GM12892 (cell line): ENCODE measurements around the gene CRB2.
"Not testable (repeated sequence)": the region's sequence is repeated elsewhere in the genome, so short reads cannot be mapped to it uniquely, and the experiment has no call there.

ENCODE experiments used
- DNase-seq: peaks from one replicate; pipeline ENCODE4 v3.0.0; 2011; ENCODE audit not compliant: insufficient read length
- FAIRE-seq: peaks from 2 replicates; lab custom pipeline; 2011; peaks lifted over from hg19 to GRCh38; lab: Jason Lieb, UNC
- POLR2A ChIP-seq: IDR thresholded peaks from 2 replicates; pipeline ENCODE4 v1.6.1; 2011; ENCODE audit warnings: low read depth, low read length, control low read depth
- POLR2AphosphoS5 ChIP-seq: IDR thresholded peaks from 2 replicates; pipeline ENCODE4 v1.6.1; 2011; ENCODE audit warnings: low read depth, low read length, control low read depth
- TAF1 ChIP-seq: IDR thresholded peaks from 2 replicates; pipeline ENCODE4 v1.6.1; 2011; ENCODE audit warnings: low read depth, mild to moderate bottlenecking, control low read depth, low read length, borderline replicate concordance

The CRB2 gene

GRCh38 chr9:123331346-123332060, 24.5 kb upstream of the CRB2 start:
- DNase-seq (no peak), FAIRE-seq (no peak)
- TF ChIP-seq POLR2AphosphoS5, result no peak
- TF ChIP-seq TAF1, result no peak
- TF ChIP-seq POLR2A, result no peak

DNA sequence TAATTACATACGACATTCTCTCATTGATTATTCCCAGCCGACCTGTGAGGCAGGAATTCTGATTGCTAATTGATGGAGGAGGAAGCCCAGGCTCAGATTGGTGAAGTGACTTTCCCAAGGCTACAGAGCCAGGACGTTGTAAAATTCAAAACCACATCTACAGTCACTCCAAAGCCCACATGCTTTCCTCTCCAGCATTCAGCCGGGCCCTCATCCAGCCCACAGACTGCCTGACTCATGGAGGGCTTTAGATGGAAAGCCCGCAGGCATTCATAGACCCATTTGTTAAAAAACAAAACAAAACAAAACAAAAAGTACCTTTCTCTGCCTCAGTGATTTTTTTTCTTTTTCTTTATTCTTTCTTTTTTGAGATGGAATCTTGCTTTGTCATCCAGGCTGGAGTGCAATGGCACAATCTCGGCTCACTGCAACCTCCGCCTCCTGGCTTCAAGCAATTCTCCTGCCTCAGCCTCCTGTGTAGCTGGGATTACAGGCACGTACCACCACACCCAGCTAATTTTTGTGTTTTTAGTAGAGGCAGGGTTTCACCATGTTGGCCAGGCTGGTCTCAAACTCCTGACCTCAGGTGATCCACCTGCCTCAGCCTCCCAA, 22.8 kb upstream of the CRB2 start:
- not testable (repeated sequence) for FAIRE-seq, DNase-seq

- FAIRE-seq, result no peak
- DNase-seq, result no peak
- TF ChIP-seq POLR2A (no peak), TAF1 (no peak), POLR2AphosphoS5 (no peak)
Observed at GRCh38 chr9:123334639-123335038, 21.4 kb upstream of the CRB2 start.

DNA sequence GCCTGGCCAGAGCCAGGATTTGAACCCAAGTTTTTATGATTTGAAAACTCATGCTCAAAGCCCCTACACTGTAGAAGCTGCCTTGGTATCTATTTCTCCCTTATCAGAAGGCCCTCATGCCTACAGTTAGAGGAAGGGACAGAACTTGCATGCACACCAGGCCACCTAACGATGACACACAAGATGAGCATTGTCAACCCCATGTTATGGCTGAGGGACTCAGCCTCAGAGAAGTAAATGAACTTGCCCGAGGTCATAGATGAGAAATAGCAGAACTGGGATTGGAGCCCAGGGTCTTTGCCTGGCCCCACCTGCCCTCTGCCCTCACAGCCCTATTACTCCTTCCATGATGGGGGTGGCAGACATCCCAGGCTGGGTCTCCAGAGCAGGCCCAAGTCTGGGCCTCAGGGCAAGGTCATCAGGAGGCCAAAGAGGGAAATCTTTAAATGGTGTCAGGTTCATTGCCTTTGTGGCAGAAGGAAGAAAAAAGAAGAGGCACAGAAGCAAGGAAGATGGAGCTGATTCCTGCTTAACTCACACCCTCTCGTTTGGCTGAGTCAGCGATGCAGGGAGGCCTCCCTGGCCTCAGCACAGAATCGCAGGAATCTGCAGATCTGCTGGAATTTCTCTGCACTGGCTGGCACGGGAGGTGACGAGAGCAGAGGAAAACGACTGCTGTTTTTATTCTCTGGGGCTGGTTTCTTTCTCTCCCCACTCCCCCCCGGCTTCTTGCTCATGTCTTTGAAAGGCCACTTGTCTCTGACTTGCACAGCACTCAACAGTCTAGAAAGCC, 20.6 kb upstream of the CRB2 start:
- DNase-seq (no peak), FAIRE-seq (no peak)
- TF ChIP-seq POLR2A (no peak), POLR2AphosphoS5 (no peak), TAF1 (no peak)

DNA sequence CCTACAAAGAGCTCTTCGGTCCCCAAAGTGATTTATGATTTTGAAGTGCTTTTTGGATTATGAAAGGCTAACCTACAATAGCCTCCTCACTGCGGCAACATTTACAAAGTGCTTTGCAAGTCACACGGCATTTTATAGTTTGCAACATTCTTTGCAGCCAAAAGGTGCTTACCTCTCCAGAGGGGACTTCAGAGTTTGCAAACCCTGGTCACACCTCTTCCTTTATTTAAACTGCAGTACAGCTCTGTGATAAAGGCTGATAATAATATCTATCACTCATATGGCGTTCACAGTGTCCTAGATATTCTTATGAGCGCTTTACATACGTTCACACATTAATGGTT, 20.0 kb upstream of the CRB2 start:
- DNase-seq, result no peak
- TF ChIP-seq POLR2AphosphoS5, result no peak
- TF ChIP-seq POLR2A, result no peak
- TF ChIP-seq TAF1, result no peak
- no peak for FAIRE-seq

- FAIRE-seq, result no peak
- TF ChIP-seq POLR2A, result no peak
- no peak for TF ChIP-seq POLR2AphosphoS5
- TF ChIP-seq TAF1, result no peak
- no peak for DNase-seq
Observed at GRCh38 chr9:123336449-123336848, 19.5 kb upstream of the CRB2 start.

GRCh38 chr9:123336959-123337358, 19.0 kb upstream of the CRB2 start:
- TF ChIP-seq POLR2A (no peak), POLR2AphosphoS5 (no peak), TAF1 (no peak)
- FAIRE-seq (no peak), DNase-seq (no peak)

DNA sequence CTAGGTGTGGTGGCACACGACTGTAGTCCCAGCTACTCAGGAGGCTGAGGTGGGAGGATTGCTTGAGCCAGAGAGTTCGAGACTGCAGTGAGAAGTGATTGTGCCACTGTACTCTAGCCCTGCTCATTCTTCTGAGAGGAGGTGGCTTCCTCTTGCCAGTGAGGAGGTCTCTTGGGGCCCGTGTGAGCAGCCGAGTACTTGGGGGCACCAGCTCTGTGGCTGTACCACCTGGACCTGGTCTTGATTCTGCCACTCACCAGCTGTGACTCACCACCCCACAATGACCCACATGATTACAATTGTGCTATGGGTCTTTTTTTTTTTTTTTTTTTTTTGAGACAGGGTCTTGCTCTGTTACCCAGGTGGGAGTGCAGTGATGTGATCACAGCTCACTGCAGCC, 18.0 kb upstream of the CRB2 start:
- FAIRE-seq (no peak), DNase-seq (no peak)
- no peak for TF ChIP-seq POLR2AphosphoS5
- TF ChIP-seq TAF1, result no peak
- TF ChIP-seq POLR2A, result no peak

GRCh38 chr9:123338710-123339665, 17.0 kb upstream of the CRB2 start:
- FAIRE-seq, result peak; percentile 87
- TF ChIP-seq TAF1, result no peak
- peak; percentile 75 for TF ChIP-seq POLR2A
- peak; percentile 61 for TF ChIP-seq POLR2AphosphoS5
- no peak for DNase-seq

DNA sequence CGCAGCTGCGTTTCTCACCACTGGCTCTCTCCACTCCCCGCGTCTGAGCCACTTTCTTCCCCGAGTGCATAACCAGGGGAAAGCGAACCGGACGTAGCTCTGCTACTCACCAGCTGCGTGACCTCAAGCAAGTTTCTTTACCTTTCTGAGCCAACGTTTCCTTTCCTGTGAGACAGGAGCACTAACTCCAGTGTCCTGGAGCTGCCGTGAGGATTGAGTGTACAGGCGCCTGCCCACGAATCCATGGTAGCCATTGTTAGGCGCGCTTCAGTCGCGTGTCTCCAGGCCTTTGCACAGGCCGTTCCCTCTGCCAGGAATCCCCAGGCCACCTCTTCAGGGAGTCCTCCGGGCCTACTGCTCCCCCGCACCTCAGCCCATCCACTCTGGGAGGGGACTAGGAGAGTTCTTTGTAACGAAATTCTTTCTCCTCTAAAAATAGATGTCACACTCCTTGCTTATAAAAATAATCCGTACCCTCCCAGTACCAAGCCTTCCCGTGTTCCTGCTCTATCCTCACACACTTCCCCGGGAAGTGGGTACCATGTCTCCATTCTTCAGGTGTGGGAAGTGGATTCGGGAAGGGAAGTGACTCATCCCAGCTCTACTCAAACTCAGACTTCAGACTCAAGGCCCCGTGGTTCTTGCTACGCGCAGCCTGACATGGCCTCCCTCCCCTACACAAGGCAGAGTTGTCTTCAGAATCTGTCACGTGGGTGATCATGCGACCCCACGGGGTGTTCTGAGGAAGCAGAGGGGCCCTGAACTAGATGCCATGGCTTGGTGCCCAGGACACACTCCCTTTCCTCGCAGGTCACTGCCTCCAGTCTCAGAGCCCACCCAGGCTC, 16.1 kb upstream of the CRB2 start:
- peak; percentile 30 for TF ChIP-seq POLR2A
- TF ChIP-seq POLR2AphosphoS5, result peak; percentile 68
- TF ChIP-seq TAF1, result peak; percentile 35; the same call in 1 of the 2 replicates
- no peak for DNase-seq

More for the DNA sequence above, 16.1 kb upstream of the CRB2 start:
- peak; percentile 75 for FAIRE-seq
